Measurements from ENCODE around the gene KRABD2.
"Not testable (repeated sequence)": the region's sequence is repeated elsewhere in the genome, so short reads cannot be mapped to it uniquely, and the experiment has no call there.

The KRABD2 gene

DNA sequence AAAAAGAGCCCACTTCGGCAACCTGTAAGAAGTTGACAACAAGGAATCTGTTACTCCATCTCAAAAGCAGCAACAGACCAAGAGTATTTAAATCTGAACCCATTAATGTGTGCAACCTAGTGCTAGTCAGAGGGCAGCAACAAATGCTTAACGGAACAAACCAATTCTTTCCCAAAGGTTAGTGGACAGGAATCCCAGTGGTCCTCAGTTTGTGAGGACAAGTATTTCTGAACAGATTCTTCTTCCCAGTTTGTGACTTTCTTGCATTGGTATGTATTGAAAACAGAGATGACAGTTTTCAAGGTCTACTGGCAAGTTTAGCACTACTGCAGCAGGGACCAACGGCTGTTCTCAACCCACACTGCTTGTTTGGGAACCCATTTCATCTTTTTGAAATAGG, 3.5 kb upstream of the KRABD2 start:
- H3K4me1 ChIP-seq (ENCODE audit: control insufficient read depth, low read length): peaks cover 66% of the 10 kb centered on the region
- H3K4me3 ChIP-seq (ENCODE audit: low read length): peak overlapping the region; percentile 78
- TF ChIP-seq EZH2phosphoT487 (IDR thresholded peaks at IDR 0.05; ENCODE audit: borderline replicate concordance, low read length): no peak
- TF ChIP-seq, protein P1, sequence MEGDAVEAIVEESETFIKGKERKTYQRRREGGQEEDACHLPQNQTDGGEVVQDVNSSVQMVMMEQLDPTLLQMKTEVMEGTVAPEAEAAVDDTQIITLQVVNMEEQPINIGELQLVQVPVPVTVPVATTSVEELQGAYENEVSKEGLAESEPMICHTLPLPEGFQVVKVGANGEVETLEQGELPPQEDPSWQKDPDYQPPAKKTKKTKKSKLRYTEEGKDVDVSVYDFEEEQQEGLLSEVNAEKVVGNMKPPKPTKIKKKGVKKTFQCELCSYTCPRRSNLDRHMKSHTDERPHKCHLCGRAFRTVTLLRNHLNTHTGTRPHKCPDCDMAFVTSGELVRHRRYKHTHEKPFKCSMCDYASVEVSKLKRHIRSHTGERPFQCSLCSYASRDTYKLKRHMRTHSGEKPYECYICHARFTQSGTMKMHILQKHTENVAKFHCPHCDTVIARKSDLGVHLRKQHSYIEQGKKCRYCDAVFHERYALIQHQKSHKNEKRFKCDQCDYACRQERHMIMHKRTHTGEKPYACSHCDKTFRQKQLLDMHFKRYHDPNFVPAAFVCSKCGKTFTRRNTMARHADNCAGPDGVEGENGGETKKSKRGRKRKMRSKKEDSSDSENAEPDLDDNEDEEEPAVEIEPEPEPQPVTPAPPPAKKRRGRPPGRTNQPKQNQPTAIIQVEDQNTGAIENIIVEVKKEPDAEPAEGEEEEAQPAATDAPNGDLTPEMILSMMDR (IDR thresholded peaks at IDR 0.05; ENCODE audit: low read depth, low read length, poor library complexity, severe bottlenecking): no peak
- peak overlapping the region; percentile 75 for H3K4me2 ChIP-seq (ENCODE audit: low read length)
- no peak overlapping the region; the same call in 1 of the 2 replicates for H3K27ac ChIP-seq (ENCODE audit: low read depth, low read length)
- H4K20me1 ChIP-seq (ENCODE audit: control insufficient read depth, insufficient read depth, low read depth, low read length): peaks cover 28% of the 10 kb centered on the region; the same call in 1 of the 2 replicates
- no peaks in the 10 kb centered on the region for H3K27me3 ChIP-seq (ENCODE audit: control insufficient read depth, low read length)
- no peaks in the 10 kb centered on the region for H3K9me2 ChIP-seq (replicated peaks; ENCODE audit: control insufficient read depth, low read length)
- H3K79me2 ChIP-seq (ENCODE audit: control insufficient read depth, low read length): peaks cover 63% of the 10 kb centered on the region
- H3K9me3 ChIP-seq (ENCODE audit: control insufficient read depth, insufficient read depth, low read length): no peaks in the 10 kb centered on the region
- peaks cover 78% of the 10 kb centered on the region for H3K36me3 ChIP-seq (ENCODE audit: control insufficient read depth, low read length)
- peaks cover 67% of the 10 kb centered on the region for H3F3A ChIP-seq (ENCODE audit: control insufficient read depth, insufficient read depth)

DNA sequence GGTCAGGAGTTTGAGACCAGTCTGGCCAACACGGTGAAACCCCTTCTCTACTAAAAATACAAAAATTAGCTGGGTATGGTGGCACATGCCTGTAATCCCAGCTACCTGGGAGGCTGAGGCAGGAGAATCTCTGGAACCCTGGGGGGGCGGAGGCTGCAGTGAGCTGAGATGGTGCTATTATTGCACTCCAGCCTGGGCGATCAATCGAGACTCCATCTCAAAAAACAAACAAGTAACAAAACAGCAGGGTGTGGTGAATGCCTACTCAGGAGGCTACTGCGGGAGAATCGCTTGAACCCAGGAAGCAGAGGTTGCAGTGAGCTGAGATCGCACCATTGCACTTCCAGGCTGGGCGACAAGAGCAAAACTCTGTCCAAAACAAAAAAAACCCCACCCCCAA, 1.6 kb upstream of the KRABD2 start:
- H4K20me1 ChIP-seq (ENCODE audit: control insufficient read depth, insufficient read depth, low read depth, low read length): peaks cover 28% of the 10 kb centered on the region; the same call in 1 of the 2 replicates
- H3K27me3 ChIP-seq (ENCODE audit: control insufficient read depth, low read length); H3K4me3 ChIP-seq (ENCODE audit: low read length); H3K9me3 ChIP-seq (ENCODE audit: control insufficient read depth, insufficient read depth, low read length); H3K27ac ChIP-seq (ENCODE audit: low read depth, low read length); H3K9me2 ChIP-seq (replicated peaks; ENCODE audit: control insufficient read depth, low read length): not testable (repeated sequence)
- peaks cover 67% of the 10 kb centered on the region for H3F3A ChIP-seq (ENCODE audit: control insufficient read depth, insufficient read depth)
- peaks cover 47% of the 10 kb centered on the region for H3K79me2 ChIP-seq (ENCODE audit: control insufficient read depth, low read length)
- peaks cover 78% of the 10 kb centered on the region for H3K36me3 ChIP-seq (ENCODE audit: control insufficient read depth, low read length)
- peak overlapping the region; percentile 75 for H3K4me2 ChIP-seq (ENCODE audit: low read length)
- peaks cover 57% of the 10 kb centered on the region for H3K4me1 ChIP-seq (ENCODE audit: control insufficient read depth, low read length)

DNA sequence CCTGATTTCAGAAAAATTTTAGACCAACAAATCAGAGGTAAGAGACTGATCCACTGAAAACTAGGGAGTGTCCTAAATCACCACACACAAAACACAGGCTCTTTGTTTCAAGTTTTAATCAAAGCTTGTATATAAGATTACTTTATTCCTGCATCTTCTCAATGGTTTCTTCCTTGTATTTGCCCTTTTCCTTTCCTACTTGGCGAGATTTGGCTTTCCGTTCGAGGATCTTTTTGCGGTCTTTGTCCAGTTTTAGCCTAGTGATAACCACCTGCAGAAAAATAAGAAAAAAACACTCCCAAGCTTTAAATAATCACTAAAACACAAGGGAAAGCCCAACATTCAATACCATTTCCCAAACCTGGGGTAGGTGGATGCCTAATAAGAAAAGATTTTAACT, 918 bp upstream of the KRABD2 start:
- peaks cover 26% of the 10 kb centered on the region; the same call in 1 of the 2 replicates for H4K20me1 ChIP-seq (ENCODE audit: control insufficient read depth, insufficient read depth, low read depth, low read length)
- H3K79me2 ChIP-seq (ENCODE audit: control insufficient read depth, low read length): peaks cover 41% of the 10 kb centered on the region
- peak overlapping the region; percentile 57 for H3K27ac ChIP-seq (ENCODE audit: low read depth, low read length)
- TF ChIP-seq, protein P1 (IDR thresholded peaks at IDR 0.05; ENCODE audit: low read depth, low read length, poor library complexity, severe bottlenecking): no peak
- no peak for TF ChIP-seq EZH2phosphoT487 (IDR thresholded peaks at IDR 0.05; ENCODE audit: borderline replicate concordance, low read length)
- peaks cover 65% of the 10 kb centered on the region for H3F3A ChIP-seq (ENCODE audit: control insufficient read depth, insufficient read depth)
- no peaks in the 10 kb centered on the region for H3K27me3 ChIP-seq (ENCODE audit: control insufficient read depth, low read length)
- no peaks in the 10 kb centered on the region for H3K9me3 ChIP-seq (ENCODE audit: control insufficient read depth, insufficient read depth, low read length)
- peaks cover 73% of the 10 kb centered on the region for H3K36me3 ChIP-seq (ENCODE audit: control insufficient read depth, low read length)
- H3K4me1 ChIP-seq (ENCODE audit: control insufficient read depth, low read length): peaks cover 57% of the 10 kb centered on the region
- H3K4me2 ChIP-seq (ENCODE audit: low read length): peak overlapping the region; percentile 75; the same call in 1 of the 2 replicates
- peak overlapping the region; percentile 76; the same call in 1 of the 2 replicates for H3K4me3 ChIP-seq (ENCODE audit: low read length)
- H3K9me2 ChIP-seq (replicated peaks; ENCODE audit: control insufficient read depth, low read length): no peaks in the 10 kb centered on the region

DNA sequence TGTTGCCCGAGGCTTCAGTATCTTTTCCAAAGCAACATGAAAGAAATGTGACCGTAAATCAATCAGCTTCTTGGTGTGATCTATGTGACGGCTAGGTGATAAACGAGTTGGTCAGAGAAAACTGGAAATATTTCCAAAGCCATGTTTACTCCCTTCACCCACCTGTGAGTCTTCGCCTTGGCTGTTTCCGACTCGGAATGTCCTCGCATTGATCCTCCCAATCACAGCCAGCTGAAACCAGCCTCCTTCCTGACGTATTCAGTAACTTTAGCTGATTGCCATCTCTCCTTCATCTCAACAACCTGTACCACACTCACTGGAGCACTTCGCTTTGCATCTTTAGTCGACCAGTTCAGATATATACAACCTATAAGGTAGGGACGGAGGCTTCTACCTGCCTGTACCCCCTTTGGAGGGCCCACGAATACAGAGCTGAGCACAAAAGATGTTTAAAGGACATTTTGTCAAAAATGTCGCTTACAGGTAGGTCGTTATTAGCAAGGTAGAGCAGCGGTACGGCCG, 705 bp downstream of the KRABD2 start:
- Histone ChIP-seq H3K4me2 (ENCODE audit: low read length) (peak overlapping the region; percentile 75), H3K36me3 (ENCODE audit: control insufficient read depth, low read length) (peaks cover 57% of the 10 kb centered on the region), H3K4me1 (ENCODE audit: control insufficient read depth, low read length) (peaks cover 44% of the 10 kb centered on the region), H3K27ac (ENCODE audit: low read depth, low read length) (peak overlapping the region; percentile 57), H3K27me3 (ENCODE audit: control insufficient read depth, low read length) (no peaks in the 10 kb centered on the region), H3K4me3 (ENCODE audit: low read length) (peak overlapping the region; percentile 76), H3K9me2 (replicated peaks; ENCODE audit: control insufficient read depth, low read length) (no peaks in the 10 kb centered on the region), H3F3A (ENCODE audit: control insufficient read depth, insufficient read depth) (peaks cover 48% of the 10 kb centered on the region), H4K20me1 (ENCODE audit: control insufficient read depth, insufficient read depth, low read depth, low read length) (peaks cover 13% of the 10 kb centered on the region; the same call in 1 of the 2 replicates), H3K79me2 (ENCODE audit: control insufficient read depth, low read length) (peaks cover 24% of the 10 kb centered on the region), H3K9me3 (ENCODE audit: control insufficient read depth, insufficient read depth, low read length) (no peaks in the 10 kb centered on the region)
- TF ChIP-seq, protein P1 (IDR thresholded peaks at IDR 0.05; ENCODE audit: low read depth, low read length, poor library complexity, severe bottlenecking): no peak
- TF ChIP-seq EZH2phosphoT487 (IDR thresholded peaks at IDR 0.05; ENCODE audit: borderline replicate concordance, low read length): no peak

DNA sequence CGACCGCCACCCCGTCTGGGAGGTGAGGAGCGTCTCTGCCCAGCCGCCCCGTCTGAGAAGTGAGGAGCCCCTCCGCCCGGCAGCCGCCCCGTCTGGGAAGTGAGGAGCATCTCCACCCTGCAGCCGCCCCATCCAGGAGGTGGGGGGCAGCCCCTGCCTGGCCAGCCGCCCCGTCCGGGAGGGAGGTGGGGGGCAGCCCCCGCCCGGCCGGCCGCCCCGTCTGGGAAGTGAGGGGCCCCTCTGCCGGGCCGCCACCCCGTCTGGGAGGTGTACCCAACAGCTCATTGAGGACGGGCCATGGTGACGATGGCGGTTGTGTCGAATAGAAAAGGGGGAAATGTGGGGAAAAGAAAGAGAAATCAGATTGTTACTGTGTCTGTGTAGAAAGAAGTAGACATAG, 2.6 kb downstream of the KRABD2 start:
- not testable (repeated sequence) for H3K4me3 ChIP-seq (ENCODE audit: low read length); H3K27ac ChIP-seq (ENCODE audit: low read depth, low read length); H3K79me2 ChIP-seq (ENCODE audit: control insufficient read depth, low read length); H4K20me1 ChIP-seq (ENCODE audit: control insufficient read depth, insufficient read depth, low read depth, low read length); H3K9me3 ChIP-seq (ENCODE audit: control insufficient read depth, insufficient read depth, low read length); H3K9me2 ChIP-seq (replicated peaks; ENCODE audit: control insufficient read depth, low read length); H3K27me3 ChIP-seq (ENCODE audit: control insufficient read depth, low read length); H3K4me2 ChIP-seq (ENCODE audit: low read length)
- Histone ChIP-seq H3K4me1 (ENCODE audit: control insufficient read depth, low read length) (peaks cover 30% of the 10 kb centered on the region), H3K36me3 (ENCODE audit: control insufficient read depth, low read length) (peaks cover 40% of the 10 kb centered on the region), H3F3A (ENCODE audit: control insufficient read depth, insufficient read depth) (peaks cover 29% of the 10 kb centered on the region)
